A549 treated with AZD9567 at 1 μM for 4 hours (cell line): ENCODE results near the gene STK38. TPM values are rescaled to one million over a fixed set of nuclear protein-coding genes. Genes with fewer than 3 reads are reported as not detected.

Source experiments
- total RNA-seq: library from RNA; stranded (reverse); fragments of 200-300 nt; extraction: Qiagen RNA extraction; gene quantifications from 5 replicates; pipeline ENCODE4 v1.2.3, GENCODE V29; 2022; ENCODE audit not compliant: insufficient read depth

STK38 gene
- total RNA-seq: 14.7 to 17.2 TPM (median 15.5 TPM) in 5 replicates

DNA sequence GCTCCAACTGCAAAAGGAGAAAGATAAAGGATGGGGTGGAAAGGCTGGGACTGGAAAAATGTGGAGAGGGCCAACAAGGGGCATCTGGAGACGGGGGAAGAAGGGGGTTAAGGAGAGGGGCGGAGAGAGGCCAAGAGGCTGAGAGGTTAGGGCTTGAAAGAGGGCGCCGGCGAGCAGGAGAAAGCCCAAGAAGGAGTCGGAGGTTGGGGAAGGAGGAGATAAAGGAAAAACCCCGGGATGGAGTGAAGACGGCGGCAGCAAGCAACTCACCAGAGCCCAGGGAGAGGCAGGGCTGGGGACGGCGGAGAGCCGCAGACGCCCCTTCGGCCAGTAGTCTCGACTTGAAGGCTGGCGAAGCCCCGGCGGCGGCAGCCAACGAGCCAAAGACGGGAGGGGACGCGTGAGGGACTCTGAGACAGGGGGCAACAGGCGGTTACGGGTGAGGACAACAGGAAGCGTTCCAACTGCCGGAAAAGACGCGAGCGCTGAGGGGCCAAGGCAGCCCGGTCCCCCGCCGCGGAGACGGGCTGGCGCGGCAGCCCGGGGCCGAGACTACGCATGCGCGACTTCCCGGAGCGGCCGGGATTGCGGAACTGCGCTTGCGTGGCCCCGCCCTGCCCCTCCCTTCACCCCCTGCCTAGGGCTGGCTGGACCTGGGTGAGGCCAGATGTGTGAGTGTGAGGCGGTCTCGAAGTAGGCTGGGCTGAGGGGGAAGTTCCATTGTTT is at the start of gene STK38:
Gene STK38 (minus strand): TSS at position 560 of the 726 bp plus-strand sequence. CDS start 7,277 bp downstream, outside the sequence.

DNA sequence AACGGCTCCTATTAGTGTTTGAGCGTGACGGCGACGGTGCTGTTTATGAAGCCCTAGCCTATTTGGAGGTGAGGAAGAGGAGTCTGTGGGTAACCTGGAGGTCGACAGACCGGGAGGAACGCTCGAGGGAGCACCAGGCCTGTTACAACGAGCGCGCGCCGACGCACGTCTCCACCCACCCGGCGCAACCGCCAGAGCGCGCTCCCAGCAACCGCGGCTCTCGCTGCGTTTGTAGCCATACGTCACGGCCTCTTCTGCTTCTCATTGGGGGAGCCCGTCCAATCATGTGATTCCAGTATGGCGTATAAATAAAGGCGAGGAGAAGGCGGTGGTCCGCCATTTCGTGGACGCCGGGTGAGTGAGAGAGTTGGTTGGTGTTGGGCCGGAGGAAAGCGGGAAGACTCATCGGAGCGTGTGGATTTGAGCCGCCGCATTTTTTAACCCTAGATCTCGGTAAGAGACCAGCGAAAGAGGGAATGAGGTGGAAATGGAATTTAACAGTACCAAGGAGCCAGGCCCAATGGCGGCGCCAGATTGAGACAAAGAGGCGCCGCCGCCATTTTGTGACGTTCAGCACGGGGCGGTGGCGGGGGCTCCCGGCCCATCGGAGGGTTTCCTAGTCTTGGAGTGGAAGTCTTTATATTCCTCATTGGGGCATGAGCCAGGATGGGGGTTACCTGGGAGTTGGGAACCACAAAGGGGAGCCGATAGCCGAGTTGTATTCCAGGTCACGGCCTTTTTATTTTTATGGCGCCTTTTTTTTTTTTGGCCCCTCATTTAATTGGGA is 46.9 kb upstream of the STK38 start, which contains the start of gene SRSF3:
Gene SRSF3 (plus strand): TSS at position 334 of the 787 bp plus-strand sequence. CDS start 2,401 bp downstream, outside the sequence.

Other genes starting within 250 kb of the STK38 start
- gene BNIP5, start 210.6 kb downstream of the STK38 start, total RNA-seq: 0.02 to 0.03 TPM (median 0.02 TPM) in 3 of 5 replicates, not detected in the others
- 0.10 to 0.22 TPM (median 0.16 TPM) in 4 of 5 replicates, not detected in the other for gene ETV7, start 159.8 kb downstream of the STK38 start, total RNA-seq
- gene PXT1, start 104.6 kb downstream of the STK38 start, total RNA-seq: not detected in 5 replicates
- gene KCTD20, start 104.5 kb downstream of the STK38 start, total RNA-seq: 15.9 to 24.6 TPM (median 17.0 TPM) in 5 replicates
- 508 to 911 TPM (median 510 TPM) in 5 replicates for gene SRSF3, start 46.9 kb upstream of the STK38 start, total RNA-seq
- 249 to 335 TPM (median 300 TPM) in 5 replicates for gene CDKN1A, start 131.2 kb upstream of the STK38 start, total RNA-seq
- 0.03 to 0.06 TPM (median 0.05 TPM) in 4 of 5 replicates, not detected in the other for gene RAB44, start 150.3 kb upstream of the STK38 start, total RNA-seq